ENCODE measurements around the gene RABL3.

GRCh38 chr3:120683213-120683612, 59.1 kb downstream of the RABL3 start:
- no peak for TF ChIP-seq CTCF (IDR thresholded peaks at IDR 0.05; ENCODE audit: low read depth, low read length)
- TF ChIP-seq EZH2phosphoT487 (IDR thresholded peaks at IDR 0.05; ENCODE audit: low read depth) = no peak

Measured in OCI-LY3 (cell line).